Panc1 (cell line): ENCODE measurements around the gene EPHA6. TPM values are rescaled to one million over a fixed set of nuclear protein-coding genes. Genes with fewer than 3 reads are reported as not detected.

Experiments used
- ATAC-seq: fragments of 200-7000 bp; cut with Tn5 transposase; 2 replicates; pipeline ENCODE4 v1.9.1; 2020; ENCODE audit warnings: mild to moderate bottlenecking, moderate library complexity
- BruUV-seq: library from RNA; stranded (reverse); fragments of 400-500 nt; replicated peaks from 2 replicates; lab custom pipeline; 2021; lab: Mats Ljungman, UMichigan
- CTCF ChIA-PET: fragments of 300-600 bp; sonication (Branson Sonifier 250); formaldehyde crosslinking; loops from one replicate; lab custom pipeline; 2022; ENCODE audit warnings: antibody characterized with exemption; lab: Charles Lee
- POLR2A ChIA-PET: fragments of 300-600 bp; sonication (Branson Sonifier 250); formaldehyde crosslinking; loops from one replicate; lab custom pipeline; 2022; ENCODE audit warnings: antibody characterized with exemption; lab: Charles Lee
- DNase-seq: peaks from one replicate; pipeline ENCODE4 v3.0.0-alpha.2; 2010; ENCODE audit warnings: low read depth, low spot score
- H3K27ac ChIP-seq: 2 replicates; pipeline ENCODE4 v1.5.1; 2011; ENCODE audit warnings: mild to moderate bottlenecking, low read length, inconsistent platforms
- H3K27me3 ChIP-seq: fragments of 200-500 bp; sonication (Bioruptor generic); 2 replicates; pipeline ENCODE4 v1.6.0; 2014; ENCODE audit warnings: low read length, inconsistent platforms; ENCODE audit not compliant: control insufficient read depth, insufficient read depth
- H3K36me3 ChIP-seq: fragments of 200-500 bp; sonication (Bioruptor generic); 2 replicates; pipeline ENCODE4 v1.5.1; 2014; ENCODE audit warnings: inconsistent platforms, mild to moderate bottlenecking, low read length, moderate library complexity; ENCODE audit not compliant: control insufficient read depth, insufficient read depth
- H3K4me1 ChIP-seq: 2 replicates; pipeline ENCODE4 v1.5.1; 2011; ENCODE audit warnings: inconsistent platforms, mild to moderate bottlenecking, low read length, moderate library complexity; ENCODE audit not compliant: control insufficient read depth, insufficient read depth
- H3K4me3 ChIP-seq, 2 experiments: 2 replicates each; pipeline ENCODE4 v1.5.1; 2011 to 2012; ENCODE audit warnings: low read depth in 2 of 2, low read length in 2 of 2, mild to moderate bottlenecking in 2 of 2, inconsistent platforms in 1 of 2, moderate library complexity in 1 of 2
- H3K9me3 ChIP-seq: fragments of 200-500 bp; sonication (Bioruptor generic); 2 replicates; pipeline ENCODE4 v1.5.1; 2014; ENCODE audit warnings: low read depth, mild to moderate bottlenecking, inconsistent platforms, low read length, moderate library complexity; ENCODE audit not compliant: control insufficient read depth, insufficient read depth
- CTCF ChIP-seq: fragments of 450-650 bp; IDR thresholded peaks from 2 replicates; pipeline ENCODE4 v1.5.1; 2017; ENCODE audit warnings: mild to moderate bottlenecking
- POLR2AphosphoS5 ChIP-seq: IDR thresholded peaks from 2 replicates; pipeline ENCODE4 v1.6.1; 2012; ENCODE audit warnings: mild to moderate bottlenecking, low read depth, low read length, moderate library complexity
- REST ChIP-seq, 2 experiments: IDR thresholded peaks; 2 replicates each; pipeline ENCODE4 v1.6.1; 2011 to 2012; ENCODE audit warnings: low read depth in 2 of 2, control low read depth in 1 of 2, low read length in 1 of 2, mild to moderate bottlenecking in 1 of 2, moderate library complexity in 1 of 2; ENCODE audit not compliant: insufficient read depth in 1 of 2
- SIN3A ChIP-seq: IDR thresholded peaks from 2 replicates; pipeline ENCODE4 v1.6.1; 2012; ENCODE audit warnings: low read depth, mild to moderate bottlenecking, low read length, moderate library complexity, borderline replicate concordance; ENCODE audit not compliant: insufficient read depth
- TCF7L2 ChIP-seq: IDR thresholded peaks from 2 replicates; pipeline ENCODE4 v1.6.1; 2011; ENCODE audit warnings: mild to moderate bottlenecking, low read depth, low read length, inconsistent platforms
- in situ Hi-C: cut with HindIII; loops from 2 replicates; pipeline ENCODE4 v1.10.0; 2016; ENCODE audit warnings: low sequenced_read_pairs, low pct_unique_long_range_greater_than_20kb
- intact Hi-C: fragments of 100-400 bp; cut with micrococcal nuclease; formaldehyde crosslinking; loops from one replicate; pipeline ENCODE4 v1.10.0; 2022; ENCODE audit not compliant: unreplicated experiment
- total RNA-seq: library from RNA; stranded (reverse); gene quantifications from one replicate; pipeline ENCODE4 v1.2.1, GENCODE V29; 2021; ENCODE audit not compliant: unreplicated experiment

Gene EPHA6
- total RNA-seq, 1 experiment from 2014 or later = 0.57 TPM

GRCh38 chr3:97111244-97111643 lies 296.9 kb downstream of the EPHA6 start:
- no peak for TF ChIP-seq REST (IDR thresholded peaks at IDR 0.05; ENCODE audit: insufficient read depth in 1 of 2, low read depth in 2 of 2, low read length in 1 of 2)
- H3K9me3 ChIP-seq = no peaks in the 10 kb centered on the region
- no peak overlapping the region for H3K27ac ChIP-seq
- intact Hi-C loops (no loop called here), in situ Hi-C loops (no loop called here)
- DNase-seq (no peak), ATAC-seq (no peak)
- CTCF ChIA-PET = no interaction called here
- POLR2A ChIA-PET = no interaction called here
- no peaks in the 10 kb centered on the region for H3K27me3 ChIP-seq
- BruUV-seq = no TSS peak
- no peaks in the 10 kb centered on the region for H3K36me3 ChIP-seq
- H3K4me1 ChIP-seq = no peaks in the 10 kb centered on the region
- no peak overlapping the region for H3K4me3 ChIP-seq

- DNase-seq = no peak
- H3K4me3 ChIP-seq = no peak overlapping the region
- ATAC-seq = no peak
- TF ChIP-seq CTCF (no peak), REST (IDR thresholded peaks at IDR 0.05; ENCODE audit: insufficient read depth in 1 of 2, low read depth in 2 of 2, low read length in 1 of 2) (no peak), POLR2AphosphoS5 (no peak), TCF7L2 (no peak), SIN3A (no peak)
- intact Hi-C loops (no loop called here), in situ Hi-C loops (no loop called here)
- H3K9me3 ChIP-seq = 0 out of 2 replicates have a peak, but pooled peaks cover 2% of the 10 kb centered on the region
- CTCF ChIA-PET = no interaction called here
- H3K27me3 ChIP-seq = no peaks in the 10 kb centered on the region
- POLR2A ChIA-PET = no interaction called here
- H3K36me3 ChIP-seq = no peaks in the 10 kb centered on the region; the same call in 1 of the 2 replicates
- no TSS peak for BruUV-seq
- no peaks in the 10 kb centered on the region for H3K4me1 ChIP-seq
- H3K27ac ChIP-seq = no peak overlapping the region
These were observed 307.0 kb downstream of the EPHA6 start for GRCh38 chr3:97121386-97121785.
